GM18499 (cell line): ENCODE data around the gene ARHGAP9.
A peak's percentile ranks its signal among the peaks of the same experiment; 100 is the strongest.

Experiments used
- ATAC-seq: cut with Tn5 transposase; IDR thresholded peaks from one replicate; pipeline ENCODE4 v1.9.1; 2021; ENCODE audit warnings: moderate number of reproducible peaks; ENCODE audit not compliant: insufficient read depth, unreplicated experiment

ARHGAP9 gene

DNA sequence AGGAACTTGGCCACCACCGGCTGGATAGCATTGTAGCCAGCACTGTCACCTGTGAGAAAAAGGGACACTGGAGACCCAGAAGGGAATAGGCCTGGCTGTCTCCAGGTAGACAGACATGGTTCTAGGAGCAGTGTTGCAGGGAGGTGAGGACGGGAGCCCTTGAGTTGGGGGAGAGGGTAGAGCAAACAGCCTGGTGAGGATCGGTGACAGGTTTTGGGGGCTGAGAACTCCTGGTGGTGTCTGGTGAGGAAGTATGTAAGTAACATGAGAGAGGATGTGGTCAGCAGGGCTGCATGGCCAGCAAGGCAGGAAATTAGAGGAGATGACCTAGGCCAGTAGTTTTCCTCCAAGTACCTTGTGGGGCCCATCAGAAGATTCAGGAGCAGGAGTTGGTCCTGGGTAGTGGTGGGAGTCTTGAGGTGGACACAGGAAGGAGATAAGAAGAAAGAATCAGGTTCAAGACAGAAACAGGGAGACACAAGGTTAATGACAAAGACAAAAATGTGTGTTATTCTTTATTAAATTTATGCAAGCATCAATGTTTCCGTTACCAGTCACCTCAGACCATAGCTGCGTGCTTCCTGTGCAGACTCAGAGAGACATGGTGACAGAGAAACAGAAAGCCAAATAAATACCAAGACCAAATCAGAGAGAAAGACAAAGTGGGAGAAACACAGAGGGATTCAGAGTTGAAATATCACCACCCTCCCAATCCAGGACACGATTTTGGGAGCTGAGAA lies at the start of gene ARHGAP9:
ARHGAP9 (minus strand) TSS at position 491 of the 740 bp plus-strand sequence; CDS start at position 31, 460 bp downstream.
- ATAC-seq = no peak

DNA sequence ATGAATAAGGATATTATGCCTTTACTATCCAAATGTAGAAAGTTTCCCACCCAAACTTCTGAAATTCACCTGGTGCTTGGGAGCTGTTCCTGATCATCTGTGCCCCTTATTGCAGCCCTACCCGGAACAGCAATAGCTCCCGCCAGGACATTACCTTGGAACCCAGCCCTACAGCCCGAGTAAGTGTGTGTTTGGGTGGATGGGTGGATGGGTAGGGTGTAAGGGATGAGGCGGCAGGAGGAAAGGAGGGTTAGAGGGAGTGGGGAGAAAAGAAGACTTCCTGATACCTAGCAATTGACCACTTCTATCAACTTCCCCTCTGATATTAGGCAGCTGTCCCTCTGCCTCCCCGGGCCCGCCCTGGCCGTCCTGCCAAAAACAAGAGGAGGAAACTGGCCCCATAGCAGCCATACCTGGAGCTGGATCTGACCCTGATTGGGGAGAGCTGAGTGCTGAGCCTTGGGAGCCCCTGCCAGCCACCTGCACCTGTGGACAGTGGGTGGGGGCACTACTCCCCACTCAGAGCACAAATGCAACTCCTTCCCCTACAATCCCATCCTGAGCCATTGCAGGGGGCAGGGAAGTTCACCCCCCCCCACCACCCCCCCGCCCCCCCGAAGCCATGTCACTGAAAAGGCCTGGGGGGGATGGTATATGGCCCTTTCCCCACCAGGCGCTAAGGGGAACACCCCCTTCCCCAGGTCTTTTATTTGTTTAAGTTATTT lies 49.3 kb upstream of the ARHGAP9 start:
- no peak for ATAC-seq

DNA sequence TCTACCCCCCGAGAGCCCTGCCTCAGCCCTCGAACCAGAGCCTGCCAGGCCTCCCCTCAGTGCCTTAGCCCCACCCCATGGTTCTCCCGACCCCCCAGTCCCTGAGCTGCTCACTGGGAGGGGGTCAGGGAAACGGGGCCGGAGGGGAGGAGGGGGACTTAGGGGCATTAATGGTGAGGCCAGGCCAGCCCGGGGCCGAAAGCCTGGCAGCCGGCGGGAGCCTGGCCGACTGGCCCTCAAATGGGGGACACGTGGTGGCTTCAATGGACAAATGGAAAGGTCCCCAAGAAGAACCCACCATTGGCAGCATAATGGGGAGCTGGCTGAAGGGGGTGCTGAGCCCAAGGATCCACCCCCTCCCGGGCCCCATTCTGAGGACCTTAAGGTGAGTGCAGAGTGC lies 48.5 kb upstream of the ARHGAP9 start:
- no peak for ATAC-seq

DNA sequence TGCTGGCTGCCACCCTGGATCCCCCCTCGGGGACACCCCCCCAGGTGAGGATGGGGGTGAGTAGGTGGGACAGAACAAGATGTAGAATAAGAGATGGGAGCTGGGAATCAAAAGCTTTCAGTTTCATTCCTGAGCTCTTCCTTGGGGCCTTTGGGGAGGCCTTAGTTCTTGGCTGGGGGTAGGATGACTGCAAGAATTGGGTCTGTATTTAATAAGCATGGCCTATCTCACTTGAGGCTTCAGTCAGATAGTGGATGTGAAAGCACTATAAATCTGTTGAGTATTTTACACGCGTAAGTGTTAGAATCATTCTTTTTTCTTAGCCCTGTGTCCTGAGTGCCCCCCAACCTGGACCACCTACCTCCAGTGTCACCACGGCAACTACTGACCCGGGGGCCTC lies 47.5 kb upstream of the ARHGAP9 start:
- no peak for ATAC-seq

DNA sequence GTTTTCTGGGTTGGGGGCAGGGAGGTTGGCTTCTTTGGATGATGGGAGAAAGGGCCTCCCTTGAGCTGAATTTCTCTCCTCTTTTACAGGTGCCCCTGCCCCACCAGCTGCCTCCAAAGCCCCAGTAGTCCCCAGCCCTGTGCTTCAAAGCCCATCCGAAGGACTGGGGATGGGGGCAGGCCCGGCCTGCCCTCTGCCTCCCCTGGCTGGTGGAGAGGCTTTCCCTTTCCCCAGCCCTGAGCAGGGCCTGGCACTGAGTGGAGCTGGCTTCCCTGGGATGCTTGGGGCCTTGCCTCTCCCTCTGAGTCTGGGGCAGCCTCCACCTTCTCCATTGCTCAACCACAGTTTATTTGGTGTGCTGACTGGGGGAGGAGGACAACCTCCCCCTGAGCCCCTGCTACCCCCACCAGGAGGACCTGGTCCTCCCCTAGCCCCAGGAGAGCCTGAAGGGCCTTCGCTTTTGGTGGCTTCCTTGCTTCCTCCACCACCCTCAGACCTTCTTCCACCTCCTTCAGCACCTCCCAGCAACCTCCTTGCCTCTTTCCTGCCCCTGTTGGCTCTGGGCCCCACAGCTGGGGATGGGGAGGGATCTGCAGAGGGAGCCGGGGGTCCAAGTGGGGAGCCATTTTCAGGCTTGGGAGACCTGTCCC lies 46.9 kb upstream of the ARHGAP9 start:
- ATAC-seq = no peak

DNA sequence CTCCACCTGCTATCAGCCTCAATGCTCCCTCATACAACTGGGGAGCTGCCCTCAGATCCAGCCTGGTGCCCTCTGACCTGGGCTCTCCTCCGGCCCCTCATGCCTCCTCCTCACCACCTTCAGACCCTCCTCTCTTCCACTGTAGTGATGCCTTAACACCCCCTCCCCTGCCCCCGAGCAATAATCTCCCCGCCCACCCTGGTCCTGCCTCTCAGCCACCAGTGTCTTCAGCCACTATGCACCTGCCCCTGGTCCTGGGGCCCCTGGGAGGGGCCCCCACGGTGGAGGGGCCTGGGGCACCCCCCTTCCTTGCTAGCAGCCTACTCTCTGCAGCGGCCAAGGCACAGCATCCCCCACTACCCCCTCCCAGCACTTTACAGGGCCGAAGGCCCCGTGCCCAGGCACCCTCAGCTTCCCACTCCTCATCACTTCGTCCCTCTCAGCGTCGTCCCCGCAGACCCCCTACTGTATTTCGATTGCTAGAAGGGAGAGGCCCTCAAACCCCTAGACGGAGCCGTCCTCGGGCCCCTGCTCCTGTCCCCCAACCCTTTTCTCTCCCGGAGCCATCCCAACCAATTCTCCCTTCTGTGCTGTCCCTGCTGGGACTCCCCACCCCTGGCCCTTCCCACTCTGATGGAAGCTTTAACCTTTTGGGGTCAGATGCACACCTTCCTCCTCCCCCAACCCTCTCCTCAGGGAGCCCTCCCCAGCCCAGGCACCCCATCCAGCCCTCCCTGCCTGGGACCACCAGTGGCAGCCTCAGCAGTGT lies 46.1 kb upstream of the ARHGAP9 start:
- no peak for ATAC-seq

DNA sequence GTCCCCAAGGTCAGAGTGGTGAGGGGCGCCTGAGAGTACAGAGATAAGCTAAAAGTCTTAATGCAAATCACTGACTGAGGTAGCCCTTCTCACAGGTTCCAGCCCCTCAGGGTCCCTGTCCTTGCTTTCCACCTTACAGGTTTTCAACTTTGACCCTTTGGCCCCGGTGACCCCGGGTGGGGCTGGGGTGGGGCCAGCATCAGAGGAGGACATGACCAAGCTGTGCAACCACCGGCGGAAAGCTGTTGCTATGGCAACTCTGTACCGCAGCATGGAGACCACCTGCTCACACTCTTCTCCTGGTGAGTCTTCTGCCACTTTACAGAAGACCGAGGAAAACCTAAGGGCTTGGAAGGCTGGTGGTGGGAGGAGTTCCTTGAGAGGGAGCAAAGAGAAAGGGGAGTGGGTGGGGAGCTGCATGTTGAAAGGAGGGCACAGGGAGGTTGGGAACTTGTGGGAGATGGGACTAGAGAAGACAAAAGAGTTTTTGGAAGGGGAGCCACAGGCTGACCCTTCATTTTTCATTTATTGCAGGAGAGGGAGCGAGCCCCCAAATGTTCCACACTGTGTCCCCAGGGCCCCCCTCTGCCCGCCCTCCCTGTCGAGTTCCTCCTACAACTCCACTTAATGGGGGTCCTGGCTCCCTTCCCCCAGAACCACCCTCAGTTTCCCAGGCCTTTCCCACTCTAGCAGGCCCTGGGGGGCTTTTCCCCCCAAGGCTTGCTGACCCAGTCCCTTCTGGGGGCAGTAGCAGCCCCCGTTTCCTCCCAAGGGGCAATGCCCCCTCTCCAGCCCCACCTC lies 45.3 kb upstream of the ARHGAP9 start:
- no peak for ATAC-seq

DNA sequence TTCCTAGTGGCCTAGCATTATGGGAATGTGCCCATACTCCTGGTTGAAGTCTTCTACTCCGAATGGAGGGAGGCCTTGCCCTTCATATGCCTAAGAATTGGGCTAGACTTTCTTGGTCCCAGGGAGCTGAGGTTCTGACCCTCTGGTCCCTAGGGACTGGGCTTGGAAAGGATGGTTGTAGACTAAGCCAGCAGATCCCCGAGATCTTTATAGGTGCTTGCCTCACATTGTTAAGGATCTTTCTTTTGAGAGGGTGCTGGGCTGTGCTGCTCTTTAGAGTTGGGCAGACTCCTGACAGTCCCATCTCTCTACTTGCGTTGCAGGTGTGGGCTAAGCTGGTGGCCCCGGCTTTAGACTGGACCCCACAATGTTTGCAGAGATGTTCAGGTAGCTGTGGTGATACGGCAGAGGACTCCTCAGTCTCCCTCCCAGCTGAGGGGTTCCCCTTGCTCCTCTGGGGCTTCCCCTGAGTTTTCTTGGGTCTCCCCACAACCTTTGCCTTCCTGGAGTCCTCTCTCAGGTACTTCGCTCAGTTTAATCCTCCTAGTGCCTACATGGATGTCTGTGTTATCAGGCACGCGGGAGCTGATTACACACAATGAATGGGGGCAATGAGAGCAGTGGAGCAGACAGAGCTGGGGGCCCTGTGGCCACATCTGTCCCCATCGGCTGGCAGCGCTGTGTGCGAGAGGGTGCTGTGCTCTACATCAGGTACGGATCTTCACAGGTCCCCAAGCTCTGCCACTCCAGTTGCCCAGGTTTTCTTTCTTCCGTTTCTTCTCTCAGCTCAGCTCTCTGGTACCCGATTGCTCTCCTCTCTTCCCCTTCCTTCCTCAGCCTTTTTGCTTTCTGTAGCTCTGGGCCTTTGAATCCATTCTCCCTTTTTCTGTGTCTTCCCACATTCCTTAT lies 44.3 kb upstream of the ARHGAP9 start:
- ATAC-seq = no peak

DNA sequence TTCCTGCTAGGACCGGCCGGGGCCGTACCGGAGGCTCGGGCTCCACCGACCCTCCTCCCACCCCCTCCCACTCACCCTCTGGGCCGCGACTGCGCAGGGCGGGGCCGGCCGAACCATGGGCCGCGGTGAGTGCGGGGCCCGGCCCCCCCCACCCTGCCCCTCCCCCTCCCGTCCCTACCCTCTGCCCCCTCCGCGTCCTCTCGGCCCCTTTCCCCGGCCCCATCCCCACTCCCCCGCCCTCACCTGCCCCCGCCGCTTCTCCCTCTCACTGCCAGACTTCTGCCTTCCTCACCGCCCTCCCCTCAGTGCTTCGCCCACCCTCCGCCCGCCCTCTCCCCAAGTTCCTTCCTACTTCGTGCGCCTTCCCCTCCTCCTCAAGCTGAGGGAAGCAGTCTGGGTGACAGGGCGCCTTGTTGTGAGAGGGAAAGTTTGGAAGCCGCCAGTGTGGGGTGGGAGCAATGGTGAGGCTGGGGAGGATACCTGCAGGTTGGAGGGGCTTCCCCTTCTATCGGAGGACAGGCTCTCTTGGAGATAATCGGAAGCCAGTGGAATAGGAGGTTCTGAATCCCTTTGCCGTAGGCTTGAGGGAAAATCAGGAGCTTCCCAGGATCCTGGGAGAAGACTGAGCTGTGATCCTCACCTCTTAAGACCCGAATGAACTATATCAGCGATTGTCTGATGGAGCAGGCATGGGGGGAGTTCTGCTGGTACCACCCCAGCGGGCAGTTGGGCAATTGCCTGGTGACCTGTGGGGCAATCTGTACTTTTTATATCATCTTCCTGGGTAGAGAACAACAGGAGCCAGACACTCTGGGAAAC lies 43.4 kb upstream of the ARHGAP9 start:
- no peak for ATAC-seq

DNA sequence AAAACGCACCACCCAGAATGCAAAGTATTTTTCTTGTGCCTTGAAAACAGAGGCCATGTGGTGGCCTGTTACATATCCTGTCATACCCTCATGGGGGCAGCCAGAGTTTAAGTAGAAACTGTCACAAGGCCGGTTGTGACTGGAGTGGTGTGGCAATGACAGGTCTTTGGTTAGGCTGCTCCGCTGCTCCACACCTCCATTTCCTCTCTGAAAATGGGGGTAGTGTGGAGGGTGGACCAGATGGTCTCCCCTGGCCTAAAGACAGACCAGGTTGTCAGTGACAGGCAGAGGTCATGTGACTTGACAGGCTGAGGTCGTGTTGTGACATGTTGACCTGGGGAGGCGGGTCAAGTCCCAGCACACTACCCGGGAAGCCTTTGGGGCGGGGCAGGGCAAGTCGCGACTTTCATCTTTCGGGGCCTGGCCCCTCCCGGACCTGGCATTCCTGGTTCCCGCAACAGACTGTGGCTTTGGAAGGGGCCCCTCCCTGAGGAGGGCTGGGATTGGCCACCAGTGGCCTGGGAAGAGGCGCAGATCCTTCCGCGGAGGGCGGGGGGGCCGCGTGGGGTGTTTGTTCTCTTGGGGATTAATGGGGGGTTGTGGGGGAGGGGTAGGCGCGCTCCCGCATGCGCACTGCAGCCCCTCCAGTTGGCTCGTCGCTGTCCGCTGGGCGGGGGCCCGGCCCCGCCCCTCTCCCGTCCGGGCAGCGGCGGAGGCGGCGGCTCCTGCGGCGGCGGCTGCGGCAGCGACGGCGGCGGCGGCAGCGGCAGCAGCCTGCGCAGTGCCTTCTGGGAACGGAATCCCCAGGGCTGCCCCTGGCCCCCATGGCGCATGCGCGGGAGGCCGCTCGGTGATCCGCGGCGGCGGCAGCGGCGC lies 42.6 kb upstream of the ARHGAP9 start, which contains the start of gene MBD6:
MBD6 (plus strand) TSS at position 814 of the 876 bp plus-strand sequence. CDS start 1,480 bp downstream, outside the sequence.
- ATAC-seq = peak; percentile 36

DNA sequence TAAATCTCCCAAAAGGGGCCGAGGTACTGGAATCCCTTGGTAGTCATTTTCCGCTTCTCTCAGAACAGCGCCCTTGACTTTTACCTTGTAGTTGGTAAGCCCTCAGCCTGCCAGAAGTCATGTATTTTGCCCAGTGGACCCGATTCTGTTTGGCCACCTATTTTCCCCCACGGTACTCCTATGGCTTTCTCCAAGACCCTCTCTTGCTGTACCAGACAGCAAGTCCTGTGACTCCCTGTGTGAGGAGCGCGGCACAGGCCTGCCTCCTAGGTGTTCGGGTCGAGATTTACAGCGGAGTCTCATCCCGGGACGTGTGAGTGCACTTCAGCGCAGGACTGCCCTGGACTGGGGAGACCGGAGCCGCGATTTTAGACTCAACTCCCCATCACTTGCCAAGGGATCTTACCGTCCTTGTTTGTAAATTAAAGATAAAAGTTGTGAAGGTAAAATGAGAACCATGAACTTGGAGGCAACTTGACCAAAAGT lies 41.9 kb upstream of the ARHGAP9 start:
- no peak for ATAC-seq

DNA sequence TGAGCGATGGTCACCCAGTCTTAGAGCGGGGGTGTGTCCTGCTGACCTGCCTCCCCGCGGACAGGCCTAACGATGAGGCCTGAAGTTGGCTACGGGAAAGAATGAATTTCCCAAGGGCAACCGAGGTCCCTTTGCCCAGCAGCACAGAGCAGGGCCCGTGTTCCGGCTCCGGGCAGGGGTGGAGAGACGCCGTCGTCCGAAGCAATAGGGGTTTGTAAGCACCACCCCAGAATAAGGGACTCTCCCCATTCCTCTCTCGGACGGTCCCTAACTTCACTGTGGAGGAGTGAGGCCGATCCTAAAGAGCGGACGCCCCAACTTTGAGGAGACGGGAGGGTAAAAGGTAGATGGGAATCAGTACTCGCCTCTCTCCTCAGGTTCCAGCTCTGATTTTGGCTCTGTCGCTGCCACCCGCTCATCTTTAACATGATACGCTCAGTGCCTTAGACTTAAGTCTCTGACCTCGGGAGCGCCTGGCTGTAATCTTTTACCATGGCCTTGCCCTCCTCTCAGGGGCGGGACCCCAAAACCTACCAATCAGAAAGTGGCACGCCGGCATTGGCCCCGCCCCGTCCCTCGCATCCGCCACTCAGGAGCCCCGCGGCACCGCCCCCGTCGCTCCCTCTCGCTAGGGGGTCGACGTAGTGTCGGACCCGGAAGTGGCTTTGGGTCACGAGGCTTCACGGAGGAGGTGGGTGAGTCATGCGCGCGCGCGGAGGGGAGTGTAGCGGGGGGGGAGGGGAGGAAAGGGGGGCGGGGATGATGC lies 40.6 kb upstream of the ARHGAP9 start, which contains the start of gene DDIT3:
DDIT3 (minus strand) TSS at position 462 of the 766 bp plus-strand sequence. CDS start 3,108 bp downstream, outside the sequence.
- ATAC-seq = peak; percentile 38

DNA sequence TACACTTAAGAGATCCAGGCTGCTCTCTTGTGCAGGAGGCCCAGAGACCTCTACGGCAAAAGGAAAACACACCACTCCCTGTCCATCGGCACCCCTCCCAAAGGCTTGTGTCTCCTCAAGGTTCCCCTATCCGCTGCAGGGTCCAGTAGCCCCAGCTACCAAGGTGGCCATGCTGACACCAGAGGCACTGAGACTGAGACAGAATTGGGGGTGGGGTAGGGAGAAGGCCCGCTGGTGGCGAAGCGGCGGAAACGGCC lies 40.1 kb upstream of the ARHGAP9 start:
- ATAC-seq = no peak

DNA sequence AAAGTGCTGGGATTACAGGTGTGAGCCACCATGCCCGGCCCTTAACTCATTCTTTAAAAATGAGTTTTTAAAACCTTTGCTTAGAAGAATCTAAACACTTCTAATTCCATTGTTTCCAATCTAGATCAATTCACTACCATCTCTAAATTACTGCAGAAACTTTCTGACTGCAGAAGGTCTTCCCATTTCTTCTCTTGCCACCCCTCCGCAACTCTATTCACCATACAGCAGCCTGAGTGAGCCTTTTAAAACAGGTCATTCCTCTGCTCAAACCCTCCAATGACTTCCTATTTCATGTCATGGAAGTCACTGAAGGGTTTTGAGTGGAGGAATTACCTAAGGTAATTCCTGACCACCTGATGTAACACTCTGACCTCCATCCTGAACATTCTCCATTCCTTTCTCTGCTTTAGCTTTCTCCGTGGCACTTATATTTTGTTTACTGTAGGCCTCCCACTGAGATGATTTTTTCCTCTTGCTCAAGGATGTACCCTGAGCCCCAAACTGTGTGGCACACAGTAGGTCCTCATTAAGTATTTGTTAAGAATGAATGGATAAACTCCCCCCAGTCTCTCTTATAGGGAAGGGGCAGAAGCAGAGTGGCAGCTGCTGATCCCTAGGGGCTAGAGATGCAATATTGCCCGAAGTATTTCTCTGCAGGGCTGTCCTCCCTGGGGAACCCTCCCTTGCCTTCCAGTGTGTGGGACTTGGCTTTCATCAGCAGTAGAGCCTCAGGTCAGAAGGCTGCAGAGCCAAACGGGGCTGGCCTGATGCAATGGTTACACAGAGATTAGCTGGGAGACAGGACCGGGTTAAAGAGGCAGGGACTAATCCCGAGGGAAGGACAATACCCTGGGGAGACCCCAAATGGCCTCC lies 39.5 kb upstream of the ARHGAP9 start:
- no peak for ATAC-seq
